GM21447 (cell line): Measurements from ENCODE around the gene CUEDC1.
A peak's percentile ranks its signal among the peaks of the same experiment; 100 is the strongest.
"Not testable (repeated sequence)": the region's sequence is repeated elsewhere in the genome, so short reads cannot be mapped to it uniquely, and the experiment has no call there.

ENCODE experiments used
- ATAC-seq: cut with Tn5 transposase; IDR thresholded peaks from one replicate; pipeline ENCODE4 v1.9.1; 2021; ENCODE audit not compliant: unreplicated experiment

Gene CUEDC1

GRCh38 chr17:57959929-57960328 is 4.7 kb upstream of the CUEDC1 start:
- no peak for ATAC-seq

GRCh38 chr17:57958391-57958790 is 3.2 kb upstream of the CUEDC1 start:
- not testable (repeated sequence) for ATAC-seq

- no peak for ATAC-seq
Observed at GRCh38 chr17:57957886-57958285, 2.7 kb upstream of the CUEDC1 start.

GRCh38 chr17:57957120-57957850 is 2.1 kb upstream of the CUEDC1 start:
- ATAC-seq: no peak

- peak; percentile 69 for ATAC-seq
Observed at GRCh38 chr17:57956291-57957119, 1.3 kb upstream of the CUEDC1 start.

- no peak for ATAC-seq
Observed at GRCh38 chr17:57954397-57955182, 622 bp downstream of the CUEDC1 start.

- no peak for ATAC-seq
Observed at GRCh38 chr17:57953705-57954396, 1.4 kb downstream of the CUEDC1 start.

- ATAC-seq: no peak
Observed at GRCh38 chr17:57953219-57953618, 2.0 kb downstream of the CUEDC1 start.

- no peak for ATAC-seq
Observed at GRCh38 chr17:57949649-57950048, 5.6 kb downstream of the CUEDC1 start.

GRCh38 chr17:57948555-57949420 is 6.4 kb downstream of the CUEDC1 start:
- ATAC-seq: no peak

GRCh38 chr17:57948169-57948554 is 7.0 kb downstream of the CUEDC1 start:
- no peak for ATAC-seq

GRCh38 chr17:57947369-57947768 is 7.8 kb downstream of the CUEDC1 start:
- ATAC-seq: no peak

GRCh38 chr17:57946798-57947358 is 8.3 kb downstream of the CUEDC1 start:
- ATAC-seq: peak; percentile 87

- ATAC-seq: no peak
Observed at GRCh38 chr17:57945996-57946797, 9.0 kb downstream of the CUEDC1 start.

- ATAC-seq: no peak
Observed at GRCh38 chr17:57944908-57945307, 10.3 kb downstream of the CUEDC1 start.

GRCh38 chr17:57943645-57944044 is 11.6 kb downstream of the CUEDC1 start:
- no peak for ATAC-seq

GRCh38 chr17:57943140-57943539 is 12.1 kb downstream of the CUEDC1 start:
- no peak for ATAC-seq

- no peak for ATAC-seq
Observed at GRCh38 chr17:57941384-57942370, 13.5 kb downstream of the CUEDC1 start.
